GM19372 (cell line): Measurements from ENCODE around the gene TENM4.

Source experiments
- ATAC-seq: cut with Tn5 transposase; IDR thresholded peaks from one replicate; pipeline ENCODE4 v1.9.1; 2021; ENCODE audit warnings: mild to moderate bottlenecking, low read depth, moderate library complexity; ENCODE audit not compliant: unreplicated experiment

TENM4 gene

DNA sequence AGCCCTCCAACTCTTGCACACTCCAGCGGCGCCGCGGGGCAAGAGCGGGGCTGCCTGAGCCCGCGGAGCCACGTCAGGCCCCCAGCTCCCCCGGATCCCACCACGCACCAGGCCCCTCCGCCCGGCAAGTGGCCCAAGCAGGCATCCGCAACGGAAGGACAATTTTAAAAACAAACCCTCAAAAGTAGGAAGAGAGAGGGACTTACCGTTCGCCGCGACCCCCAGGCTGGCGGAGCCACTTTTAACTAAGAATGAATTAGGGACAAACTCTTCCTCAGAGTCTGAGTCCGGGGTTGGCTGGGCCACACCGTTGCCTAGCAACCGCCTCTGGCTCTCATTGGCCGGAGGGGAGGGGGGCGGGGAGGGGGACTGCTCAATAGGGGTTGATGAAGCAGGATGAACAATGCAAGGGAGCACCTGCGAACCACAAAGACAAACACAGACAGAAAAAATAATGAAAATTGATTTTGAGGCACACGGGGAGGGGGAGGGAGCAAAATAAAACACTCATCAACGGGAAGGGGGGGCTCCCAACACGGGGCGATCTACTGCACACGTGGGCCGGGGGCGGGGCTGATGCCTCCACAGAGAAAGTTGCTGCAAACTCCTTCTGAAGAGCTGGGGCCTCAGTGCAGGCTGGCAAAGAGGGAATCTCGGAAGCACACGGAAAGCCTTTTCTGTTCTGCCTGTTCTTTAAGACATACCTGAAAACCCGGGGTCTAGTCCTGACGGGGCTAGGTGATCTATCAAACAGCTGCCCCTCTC, 478.7 kb downstream of the TENM4 start:
- ATAC-seq = no peak

DNA sequence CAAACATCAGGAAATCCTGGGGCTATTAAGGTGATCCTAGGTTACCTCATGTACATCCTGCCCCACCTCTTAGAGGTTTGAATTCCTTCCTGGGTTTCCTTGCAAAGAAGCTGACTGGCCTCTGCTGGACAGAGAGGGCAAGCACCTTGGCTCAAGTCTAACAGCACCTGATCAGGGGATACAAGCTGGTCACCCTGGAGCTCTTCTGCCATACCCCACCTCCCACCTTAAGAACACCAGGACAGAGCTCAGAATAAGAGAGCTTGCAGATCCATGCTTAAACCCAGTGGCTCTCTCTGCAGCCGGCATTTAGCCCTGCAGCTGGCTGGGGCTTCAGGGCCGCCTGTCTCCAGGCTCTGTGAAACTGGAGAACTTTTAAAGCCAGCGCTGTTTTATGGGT, 479.6 kb downstream of the TENM4 start:
- no peak for ATAC-seq

DNA sequence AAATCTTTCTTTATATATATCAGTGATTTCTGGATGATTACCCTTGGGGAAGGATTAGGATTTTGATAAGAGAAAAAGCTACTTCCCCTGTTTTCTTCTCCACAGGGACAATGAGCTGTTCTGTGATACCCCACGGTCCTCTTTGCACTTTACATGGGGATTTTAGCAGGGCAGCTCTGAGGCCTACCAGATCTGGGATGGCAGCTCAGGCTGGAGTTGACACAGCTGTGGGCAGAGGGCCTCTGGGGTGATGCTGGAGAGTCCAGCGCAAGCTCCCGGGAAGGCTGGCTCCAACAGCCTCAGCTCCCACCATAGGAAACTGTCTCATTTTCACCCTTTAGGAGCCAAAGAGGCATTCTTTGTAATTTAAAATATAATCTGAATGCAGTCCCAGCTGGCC, 482.4 kb downstream of the TENM4 start:
- no peak for ATAC-seq

DNA sequence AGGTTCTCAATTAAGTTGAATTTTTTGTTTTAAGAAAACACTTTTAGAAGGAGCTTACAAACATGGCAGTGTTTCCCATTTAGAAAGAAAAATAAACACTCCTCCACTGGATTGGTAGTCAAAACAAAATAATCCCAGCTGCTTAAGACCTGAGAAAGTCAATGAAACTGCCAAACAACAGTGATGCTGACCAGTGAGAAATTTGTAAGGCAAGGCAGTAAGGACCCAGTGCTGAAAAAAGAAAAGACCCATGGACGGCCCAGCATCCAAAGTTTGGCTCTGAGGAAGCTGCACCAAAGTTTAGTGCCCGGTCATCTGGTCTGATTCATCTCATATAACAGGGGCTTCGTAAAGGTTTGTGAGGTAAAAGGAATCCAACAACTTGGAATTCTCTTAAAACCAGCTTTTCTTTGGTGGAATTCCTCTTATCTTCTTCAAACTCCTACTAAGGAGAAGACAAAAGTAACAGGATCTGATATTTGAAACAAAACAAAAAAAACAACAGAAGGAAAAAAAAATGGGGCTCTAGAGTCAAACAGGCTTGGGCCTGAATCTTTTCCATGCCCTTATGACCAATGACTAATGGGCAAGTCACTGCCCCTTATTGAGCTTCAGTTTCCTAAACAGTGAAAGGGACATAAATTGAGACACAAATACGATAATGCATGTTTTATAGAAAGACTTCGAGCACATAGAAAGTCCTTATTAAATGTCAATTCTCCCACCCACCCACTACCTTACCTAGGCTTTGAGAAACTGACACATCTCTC, 483.2 kb downstream of the TENM4 start:
- ATAC-seq = no peak

DNA sequence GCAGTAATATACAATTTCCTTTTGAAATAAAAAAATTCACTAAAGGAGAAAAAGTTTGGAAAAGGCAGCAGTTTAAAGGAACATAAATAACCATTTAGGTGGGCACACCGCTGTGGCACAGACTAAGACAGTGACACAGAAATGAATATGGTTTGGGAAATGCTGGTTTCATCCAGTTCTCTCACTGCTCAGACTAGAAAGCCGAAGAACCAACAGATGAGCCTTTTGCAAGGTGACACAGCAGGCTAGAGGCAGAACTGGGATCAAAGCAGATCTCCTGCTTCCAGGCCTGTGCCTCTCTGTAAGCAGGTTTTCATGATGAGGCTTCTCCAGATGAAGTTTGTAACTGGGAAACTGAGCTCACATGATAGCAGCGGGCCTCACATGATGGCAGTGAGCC, 486.1 kb downstream of the TENM4 start:
- ATAC-seq = no peak

DNA sequence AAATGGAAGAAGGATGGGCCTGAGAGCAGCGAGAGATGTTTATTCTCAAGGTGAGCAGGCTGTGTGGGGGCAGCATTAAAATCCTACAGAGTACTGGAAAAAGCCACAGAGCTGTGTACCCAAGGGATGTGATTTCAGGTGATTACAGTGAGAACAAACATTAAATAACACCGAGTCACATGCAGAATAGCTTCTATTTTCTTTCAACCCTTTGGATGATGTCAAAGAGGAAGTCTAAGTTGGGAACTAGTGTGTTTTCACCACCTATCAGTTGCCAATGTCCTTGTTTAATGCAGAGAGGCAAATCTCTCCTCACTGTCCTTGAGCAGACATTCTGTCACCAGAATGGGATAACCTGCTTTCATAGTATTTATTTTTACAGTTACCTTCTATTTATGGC, 486.6 kb downstream of the TENM4 start:
- ATAC-seq = no peak

DNA sequence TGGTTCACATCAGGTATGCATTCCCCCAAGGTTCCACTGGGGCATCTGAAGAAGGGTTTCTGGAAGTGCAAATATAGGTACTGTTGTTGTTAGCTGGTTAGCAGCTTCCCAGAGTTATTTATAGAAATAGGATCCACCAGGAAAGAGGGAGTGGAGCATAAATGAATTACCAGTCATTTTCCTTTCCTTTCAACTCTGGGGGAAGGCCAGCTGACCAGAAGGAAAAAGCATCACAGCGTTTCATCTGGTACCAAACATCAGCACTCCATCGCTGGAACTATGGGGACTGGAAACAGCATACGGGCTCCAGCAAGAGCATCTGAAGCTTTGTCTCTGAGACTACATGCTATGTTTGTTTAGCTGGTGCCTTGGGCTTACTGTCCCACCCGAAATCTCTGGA, 487.9 kb downstream of the TENM4 start:
- no peak for ATAC-seq

DNA sequence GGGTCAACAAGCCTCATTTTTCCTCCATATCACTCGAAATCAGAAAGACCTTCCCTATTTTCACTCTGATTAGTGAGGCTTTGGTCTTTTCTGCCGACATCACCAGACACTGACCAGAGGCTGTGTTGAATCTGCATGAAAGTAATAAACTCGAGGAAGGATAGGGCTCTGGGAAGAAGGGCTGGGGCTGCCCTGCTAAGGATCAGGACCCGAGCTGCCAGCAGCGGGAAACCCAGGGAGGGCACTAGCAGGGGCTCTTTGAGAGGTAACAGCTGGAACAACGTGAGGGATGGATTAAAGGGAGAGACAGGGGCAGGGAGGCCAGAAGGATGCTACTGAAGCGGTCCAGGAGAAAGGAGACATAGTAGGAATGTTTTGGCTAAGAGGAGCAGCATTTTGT, 488.7 kb downstream of the TENM4 start:
- ATAC-seq = no peak

DNA sequence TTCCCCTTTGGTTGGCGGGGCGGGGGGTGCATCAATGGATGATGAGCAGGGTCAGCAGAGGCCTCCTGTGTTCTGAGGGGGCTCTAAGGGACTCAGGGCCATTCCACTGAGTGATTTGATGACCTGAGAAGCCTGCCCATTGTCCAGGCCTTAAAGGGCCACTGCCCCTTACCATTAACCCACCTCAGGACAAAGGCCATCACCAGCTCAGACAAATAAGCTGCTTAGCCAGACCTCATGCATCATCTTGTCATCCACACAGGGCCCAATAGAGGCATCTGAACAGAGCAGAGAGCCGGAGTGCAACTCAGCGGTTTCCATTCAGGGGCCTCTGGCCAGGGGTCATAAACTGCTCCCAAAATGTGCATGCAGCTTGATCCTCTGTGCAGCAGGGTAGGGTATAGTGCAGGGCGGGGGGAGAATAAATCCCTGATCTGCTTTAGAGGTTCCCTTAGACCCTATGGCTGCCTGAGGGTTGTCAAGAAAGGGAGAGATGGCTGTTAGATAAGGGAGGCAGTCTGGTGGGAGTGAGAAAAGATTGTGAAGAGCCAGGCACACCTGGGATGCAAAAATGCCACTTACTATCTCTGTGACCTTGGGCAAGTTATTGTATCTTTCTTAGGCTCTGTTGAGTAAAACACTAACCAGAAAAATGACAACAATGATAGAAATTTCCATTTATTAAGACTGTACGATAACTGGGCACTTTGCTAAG, 490.7 kb downstream of the TENM4 start:
- ATAC-seq = no peak

DNA sequence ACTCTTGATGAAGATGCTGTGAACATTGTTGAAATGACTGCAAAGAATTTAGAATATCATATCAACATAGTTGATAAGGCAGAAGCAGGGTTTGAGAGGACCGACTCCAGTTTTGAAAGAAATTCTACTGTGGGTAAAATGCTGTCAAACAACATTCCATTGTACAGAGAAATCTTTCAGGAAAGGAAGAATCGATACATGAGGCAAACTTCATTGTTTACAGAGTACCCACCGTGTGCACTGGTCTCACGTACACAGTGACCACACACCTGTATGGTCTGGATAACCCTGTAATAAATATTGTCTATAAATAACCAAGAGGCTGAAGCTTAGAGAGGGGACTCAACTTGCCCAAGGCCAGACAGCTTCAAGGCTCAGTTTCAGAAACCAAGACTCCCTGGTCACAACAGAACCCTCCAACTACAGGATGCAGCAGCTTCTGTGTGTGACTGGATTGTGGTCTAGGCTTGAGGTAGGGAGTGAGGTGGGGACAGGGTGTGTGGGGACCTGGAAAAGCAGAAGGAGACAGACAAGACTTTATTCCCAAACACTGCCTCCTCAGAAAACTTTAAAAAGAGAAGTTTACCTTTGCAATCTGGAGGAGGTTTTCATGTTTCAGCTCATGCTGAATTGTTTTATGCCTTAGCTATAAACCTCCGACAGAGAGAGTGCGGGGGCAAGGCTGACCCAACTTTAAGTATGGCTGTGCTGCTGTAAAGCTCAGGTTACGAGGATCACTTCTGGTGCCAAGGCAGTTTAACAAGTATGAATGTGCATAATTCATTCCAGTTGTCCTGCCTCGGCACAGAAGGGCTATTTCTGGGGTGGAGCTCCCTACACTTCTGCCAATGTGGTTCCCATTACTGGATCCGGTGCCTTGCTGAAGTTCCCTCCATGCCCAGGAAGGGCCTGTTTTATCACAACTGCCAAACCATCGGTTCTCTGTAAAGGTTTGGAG, 493.6 kb downstream of the TENM4 start:
- no peak for ATAC-seq

DNA sequence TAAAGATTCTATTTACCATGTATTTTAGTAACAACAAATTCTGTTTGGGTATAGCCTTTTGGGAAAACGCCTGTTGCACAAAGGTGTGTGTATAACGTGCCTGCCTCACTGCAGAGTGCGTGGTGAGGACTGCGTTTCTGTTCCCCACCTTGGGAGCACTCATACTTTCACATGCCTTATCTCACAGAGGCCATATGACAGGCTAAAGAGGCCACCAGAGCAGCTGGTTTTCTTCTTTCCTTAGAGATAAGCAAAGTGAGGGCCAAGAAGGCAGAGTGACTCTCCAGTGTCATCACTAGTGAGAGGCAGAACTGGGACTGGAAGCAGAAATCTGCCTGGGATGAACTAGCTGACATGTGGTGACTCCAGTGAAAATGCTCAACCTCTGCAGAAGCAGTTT, 497.0 kb downstream of the TENM4 start:
- no peak for ATAC-seq

DNA sequence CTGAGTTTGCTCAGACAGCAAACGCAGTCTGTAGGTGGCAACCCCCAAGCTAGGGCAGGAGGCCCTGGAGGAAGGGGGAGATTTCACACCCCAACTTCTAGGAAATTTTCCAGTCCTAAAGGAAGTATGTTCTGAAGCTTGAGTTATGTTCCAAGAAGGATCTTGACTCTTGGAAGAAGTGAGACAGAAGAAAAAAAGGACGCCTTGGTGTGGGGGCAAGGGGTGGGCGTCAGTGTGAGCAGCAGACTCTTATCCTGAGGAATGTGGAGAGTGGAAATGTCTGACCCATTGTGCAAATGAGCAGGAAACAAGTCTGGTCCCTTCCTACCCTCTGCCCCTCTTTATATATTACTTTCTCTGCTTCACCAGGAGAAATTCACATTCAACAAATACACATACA, 497.7 kb downstream of the TENM4 start:
- ATAC-seq = no peak

DNA sequence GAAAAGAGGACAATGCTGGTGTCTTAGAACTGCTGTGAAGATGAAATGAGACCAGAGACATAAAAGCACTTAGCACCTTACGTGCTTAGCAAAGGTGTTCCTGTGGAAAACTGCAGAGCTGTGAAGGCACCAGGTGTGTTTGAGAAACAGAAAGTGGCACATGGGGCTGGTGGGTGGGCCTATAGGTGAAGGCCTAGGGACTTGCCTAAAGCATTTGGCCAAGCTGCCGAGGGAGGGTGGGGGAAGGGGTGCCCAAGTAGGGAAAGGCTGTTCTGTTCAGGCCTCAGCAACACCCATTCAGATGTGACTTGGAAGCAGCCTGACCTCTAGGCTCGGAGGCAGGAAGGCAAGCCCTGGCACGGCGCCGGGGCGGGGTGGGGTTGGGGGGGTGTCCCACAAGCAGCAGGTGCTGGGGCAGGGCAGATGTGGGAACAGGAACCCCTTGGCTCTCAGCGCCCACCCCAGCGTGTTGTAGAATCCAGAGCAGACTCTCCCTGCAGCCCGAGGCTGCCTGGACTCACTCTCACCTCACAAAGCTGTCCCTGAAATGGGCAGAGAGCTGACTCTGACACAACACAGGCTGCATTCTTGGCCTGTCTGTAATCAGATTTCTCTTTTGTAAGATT, 499.5 kb downstream of the TENM4 start:
- ATAC-seq = no peak

DNA sequence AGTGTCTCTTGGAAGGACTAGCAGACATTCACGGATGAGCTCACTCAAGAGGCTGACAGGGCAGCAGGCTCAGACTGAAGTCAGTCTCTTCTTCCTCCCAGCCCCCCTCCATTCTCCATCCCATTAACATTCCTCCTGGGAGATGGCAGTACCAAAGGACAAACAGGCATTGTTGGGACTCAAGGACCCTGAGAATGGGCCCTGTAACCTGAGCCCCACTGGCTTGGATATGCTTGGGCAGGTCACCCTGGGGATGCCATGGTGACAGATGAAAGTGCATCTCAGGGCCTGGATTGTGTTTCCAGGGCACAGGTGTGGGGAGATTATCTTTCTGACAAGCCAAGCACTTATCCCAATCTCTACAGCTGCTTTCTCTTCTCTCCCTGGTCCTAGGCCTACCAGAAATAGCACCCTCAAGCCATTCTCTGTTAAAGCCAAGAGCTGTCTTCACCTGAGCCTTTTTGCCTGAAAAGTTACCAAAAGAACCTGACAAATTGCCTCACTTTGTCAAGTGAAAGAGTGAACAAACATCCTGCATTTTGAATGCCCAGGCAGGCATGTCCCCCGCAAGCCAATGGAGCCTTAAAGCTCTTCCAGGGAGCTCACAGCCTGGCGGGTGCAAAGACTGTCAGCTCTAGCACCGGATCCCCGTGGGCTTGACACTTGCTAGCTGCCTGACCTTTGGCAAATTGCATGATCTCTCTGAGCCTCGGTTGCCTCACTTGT, 500.2 kb downstream of the TENM4 start:
- ATAC-seq = no peak

DNA sequence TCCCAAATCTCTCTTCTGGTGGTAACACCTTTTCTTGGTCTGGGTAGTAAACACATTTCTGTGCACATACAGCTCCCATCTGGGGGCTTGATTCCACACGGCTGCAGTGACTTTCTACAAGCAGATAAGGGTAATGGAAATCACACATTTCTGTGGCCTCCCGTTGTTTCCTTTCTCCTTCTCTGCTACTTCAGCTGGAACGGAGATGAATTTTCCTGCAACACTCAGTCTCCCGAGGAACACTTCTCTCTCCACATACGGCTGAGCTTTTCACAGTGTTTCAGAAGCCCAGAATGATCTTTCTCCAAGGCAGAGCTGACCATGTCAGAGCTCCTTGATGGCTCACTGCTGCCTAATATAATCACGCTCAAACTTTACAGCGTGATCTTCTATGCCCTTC, 501.9 kb downstream of the TENM4 start:
- ATAC-seq = no peak

DNA sequence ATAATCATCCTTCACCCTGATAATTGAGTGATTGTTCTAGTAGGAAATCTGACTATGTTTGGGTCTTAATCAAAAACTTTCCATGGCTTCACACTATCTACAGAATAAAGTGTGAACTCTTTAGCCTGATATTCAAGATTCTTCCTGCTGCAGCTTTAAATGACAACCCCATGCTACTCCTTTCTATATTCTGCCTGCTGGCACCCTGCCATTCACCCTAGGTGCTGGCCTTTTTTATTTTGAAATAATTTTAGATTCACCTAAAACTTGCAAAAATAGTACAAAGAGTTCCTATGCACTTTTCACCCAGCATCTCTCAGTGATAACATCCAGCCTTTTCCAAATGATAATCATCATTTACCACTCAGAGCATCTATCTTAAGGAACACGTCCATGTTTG, 502.8 kb downstream of the TENM4 start:
- ATAC-seq = no peak

DNA sequence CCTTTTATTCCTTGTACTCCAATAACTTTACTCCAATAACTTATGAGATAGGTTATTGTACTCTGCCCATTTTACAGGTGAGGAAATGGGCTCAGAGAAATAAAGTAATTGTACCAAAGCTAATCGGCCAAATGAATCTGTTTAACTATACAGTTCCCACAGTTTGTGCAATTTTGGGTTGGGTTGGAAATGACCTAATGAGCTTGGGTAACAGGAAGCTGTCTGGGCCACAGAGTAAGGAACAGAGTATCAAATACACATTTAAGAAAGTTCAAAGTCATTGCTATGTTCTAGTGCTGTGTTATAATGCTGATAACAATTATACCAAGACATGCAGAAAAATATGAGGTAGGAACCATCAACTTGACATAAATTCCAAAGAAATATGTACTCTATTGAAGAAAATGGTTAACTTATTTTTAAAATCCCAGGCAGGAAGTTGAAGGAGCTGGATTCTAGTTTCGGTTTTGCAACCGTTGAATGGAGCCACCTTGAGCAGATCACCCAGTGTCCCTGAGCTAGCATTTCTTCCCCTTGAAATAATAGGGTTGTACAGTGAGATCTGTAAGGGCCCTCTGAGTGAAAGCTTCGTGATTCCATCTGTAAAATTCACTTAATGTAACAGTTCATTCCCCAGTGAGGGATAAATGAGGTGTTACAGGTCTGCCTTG, 505.3 kb downstream of the TENM4 start:
- no peak for ATAC-seq

DNA sequence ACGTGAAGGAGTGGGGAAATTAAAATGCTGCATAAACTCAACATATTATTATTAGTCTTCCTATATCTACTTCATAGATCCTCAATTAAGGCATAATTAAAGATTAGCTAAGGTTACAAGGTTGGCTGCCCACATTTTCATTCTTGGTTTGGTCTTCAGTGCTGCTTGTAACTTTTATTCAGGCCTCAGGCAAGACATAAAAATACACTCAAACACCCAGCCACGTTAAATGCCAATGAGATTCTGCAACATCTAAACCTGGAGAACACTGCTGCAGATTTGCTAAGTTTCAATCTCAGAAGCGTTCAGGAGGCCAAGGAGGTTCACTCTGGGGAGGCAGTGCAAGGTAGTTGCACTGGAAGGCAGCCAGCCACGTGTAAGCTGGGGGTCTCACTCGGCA, 507.5 kb downstream of the TENM4 start:
- ATAC-seq = no peak

DNA sequence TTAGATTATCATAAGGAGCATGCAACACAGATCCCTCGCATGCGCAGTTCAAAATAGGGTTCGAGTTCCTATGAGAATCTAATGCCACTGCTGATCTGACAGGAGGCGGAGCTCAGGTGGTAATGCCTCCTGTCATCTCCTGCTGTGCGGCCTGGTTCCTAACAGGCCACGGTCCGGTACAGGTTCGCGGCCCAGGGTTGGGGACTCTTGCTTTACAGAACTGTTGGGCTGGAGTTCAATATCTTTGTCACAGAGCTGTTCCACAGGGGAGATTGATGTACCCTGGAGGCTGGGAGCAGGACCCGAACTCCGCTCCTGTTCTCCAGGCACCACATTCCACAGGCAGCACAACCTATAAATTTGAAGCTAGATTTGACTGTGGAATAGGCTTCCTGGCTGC, 508.1 kb downstream of the TENM4 start:
- no peak for ATAC-seq
